ENCODE results near the gene NKD1. TPM values are rescaled to one million over a fixed set of nuclear protein-coding genes. Genes with fewer than 3 reads are reported as not detected.

The NKD1 gene
- total RNA-seq, 4 donors from 2014 or later: 37.1 to 87.8 (median 54.1) TPM

- peak; percentile 72 for DNase-seq (ENCODE audit: extremely low spot score)
- TF ChIP-seq CTCF (IDR thresholded peaks at IDR 0.05) (no peak), POLR2AphosphoS5 (IDR thresholded peaks at IDR 0.05) (no peak), EP300 (IDR thresholded peaks at IDR 0.05) (no peak), POLR2A (IDR thresholded peaks at IDR 0.05; ENCODE audit: low read depth) (no peak)
- intact Hi-C loops (cut with DNase I): no loop called here
- peaks cover 0 to 15% (median 7%) of the 10 kb centered on the region in 4 donors for H3K9me3 ChIP-seq
- H3K27ac ChIP-seq (replicated peaks in 1 of 4): no peak overlapping the region
- no peaks in the 10 kb centered on the region for H3K4me1 ChIP-seq
- no peaks in the 10 kb centered on the region for H3K36me3 ChIP-seq
- no peaks in the 10 kb centered on the region for H3K27me3 ChIP-seq
- WGBS: 64% methylated on average over 1 of the region's 1 CpG
- no peak overlapping the region for H3K4me3 ChIP-seq
Observed at GRCh38 chr16:50528820-50529219, 19.4 kb upstream of the NKD1 start.

DNA sequence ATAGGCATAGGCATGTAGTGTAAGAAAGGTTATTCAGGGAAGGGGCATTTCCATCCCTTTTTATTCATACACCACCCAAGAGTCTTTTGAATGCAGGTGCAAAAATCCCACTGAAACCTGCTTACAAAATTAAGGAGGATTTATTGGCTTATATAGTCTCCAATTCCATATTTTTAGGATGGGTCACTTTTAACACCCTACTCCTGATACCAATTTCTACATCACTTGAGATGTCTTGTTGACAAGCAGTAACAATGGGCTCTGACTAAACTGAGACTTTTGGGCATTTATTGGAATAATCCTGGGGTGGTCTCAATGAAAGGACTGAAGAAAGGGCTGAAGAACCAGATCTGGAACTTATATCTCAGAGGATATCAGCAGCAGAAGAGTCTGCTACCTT, 18.9 kb upstream of the NKD1 start:
- no peak for TF ChIP-seq EP300 (IDR thresholded peaks at IDR 0.05)
- TF ChIP-seq POLR2A (IDR thresholded peaks at IDR 0.05; ENCODE audit: low read depth): no peak
- TF ChIP-seq CTCF (IDR thresholded peaks at IDR 0.05): no peak
- no peak for TF ChIP-seq POLR2AphosphoS5 (IDR thresholded peaks at IDR 0.05)
- H3K4me3 ChIP-seq: no peak overlapping the region
- H3K27me3 ChIP-seq: no peaks in the 10 kb centered on the region
- no peak for DNase-seq (ENCODE audit: extremely low spot score)
- H3K36me3 ChIP-seq: no peaks in the 10 kb centered on the region
- H3K9me3 ChIP-seq: peaks cover 0 to 15% (median 7%) of the 10 kb centered on the region in 4 donors
- no peak overlapping the region for H3K27ac ChIP-seq (replicated peaks in 1 of 4)
- no peaks in the 10 kb centered on the region for H3K4me1 ChIP-seq
- intact Hi-C loops (cut with DNase I): no loop called here

DNA sequence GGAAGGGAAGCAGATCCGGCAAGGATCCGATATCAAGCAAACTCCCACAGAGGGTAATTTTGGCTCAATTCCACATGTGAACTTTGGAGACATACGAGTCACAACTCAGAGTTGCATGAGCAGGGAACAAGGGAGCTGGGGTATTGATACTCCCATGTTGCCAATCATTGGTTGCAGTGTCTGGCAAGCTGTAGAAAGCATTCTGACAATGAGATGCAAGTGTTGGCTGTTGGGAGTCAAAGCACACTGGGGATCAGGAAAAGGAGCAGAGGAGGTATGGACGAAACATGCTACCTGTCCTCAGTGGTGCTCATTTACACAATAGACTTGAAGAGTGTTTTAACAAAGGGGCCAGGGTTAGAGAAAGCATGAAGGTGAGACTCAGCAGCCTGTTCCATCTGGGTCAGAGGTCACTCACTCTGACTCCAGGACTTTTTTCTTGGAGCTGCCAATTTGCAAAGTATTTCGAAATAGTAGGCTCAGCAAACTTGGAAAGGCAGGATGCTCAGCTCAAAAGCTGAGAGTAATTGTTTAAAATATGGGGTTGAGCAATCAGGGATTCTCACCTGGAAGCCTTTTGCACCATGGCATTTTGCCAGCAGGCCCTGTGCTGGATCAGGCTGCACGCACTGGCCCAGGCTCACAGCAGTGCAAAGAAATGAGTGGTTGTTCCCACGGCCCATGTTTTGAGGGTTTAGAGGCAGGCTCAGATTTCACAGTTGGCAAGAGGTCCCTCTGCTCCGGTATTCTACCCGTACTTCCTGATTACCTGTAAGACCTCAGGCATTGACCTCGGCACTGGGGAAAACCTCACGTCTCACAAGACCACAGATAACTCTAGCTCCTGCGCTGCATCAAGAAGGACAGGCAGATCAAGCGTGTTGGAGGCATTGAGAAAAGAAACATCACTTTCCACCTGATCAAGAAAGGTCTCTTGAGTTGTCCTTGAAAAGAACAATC, 17.6 kb upstream of the NKD1 start:
- H3K36me3 ChIP-seq: no peaks in the 10 kb centered on the region
- TF ChIP-seq POLR2A (IDR thresholded peaks at IDR 0.05; ENCODE audit: low read depth) (no peak), EP300 (IDR thresholded peaks at IDR 0.05) (no peak), POLR2AphosphoS5 (IDR thresholded peaks at IDR 0.05) (no peak), CTCF (IDR thresholded peaks at IDR 0.05) (no peak)
- intact Hi-C loops (cut with DNase I): no loop called here
- no peaks in the 10 kb centered on the region for H3K4me1 ChIP-seq
- WGBS: 85% methylated on average over 13 of the region's 13 CpGs
- peak; percentile 86 for DNase-seq (ENCODE audit: extremely low spot score)
- no peak overlapping the region for H3K4me3 ChIP-seq
- H3K27ac ChIP-seq (replicated peaks in 1 of 4): no peak overlapping the region
- H3K9me3 ChIP-seq: peaks cover 0 to 15% (median 7%) of the 10 kb centered on the region in 4 donors
- H3K27me3 ChIP-seq: no peaks in the 10 kb centered on the region

GRCh38 chr16:50531359-50531758, 16.8 kb upstream of the NKD1 start:
- TF ChIP-seq POLR2A (IDR thresholded peaks at IDR 0.05; ENCODE audit: low read depth): no peak
- intact Hi-C loops (cut with DNase I): no loop called here
- DNase-seq (ENCODE audit: extremely low spot score): peak; percentile 42
- Histone ChIP-seq H3K4me3 (no peak overlapping the region), H3K4me1 (no peaks in the 10 kb centered on the region), H3K27ac (replicated peaks in 1 of 4) (no peak overlapping the region), H3K27me3 (no peaks in the 10 kb centered on the region), H3K9me3 (peaks cover 0 to 15% (median 7%) of the 10 kb centered on the region in 4 donors), H3K36me3 (no peaks in the 10 kb centered on the region)
- WGBS: 100% methylated on average over 2 of the region's 2 CpGs

- DNase-seq (ENCODE audit: extremely low spot score): peak; percentile 75
- Histone ChIP-seq H3K36me3 (no peaks in the 10 kb centered on the region), H3K27ac (replicated peaks in 1 of 4) (no peak overlapping the region), H3K27me3 (no peaks in the 10 kb centered on the region), H3K4me3 (no peak overlapping the region), H3K9me3 (peaks cover 0 to 15% (median 7%) of the 10 kb centered on the region in 4 donors), H3K4me1 (no peaks in the 10 kb centered on the region)
- 92% methylated on average over 3 of the region's 3 CpGs for WGBS
- no peak for TF ChIP-seq EP300 (IDR thresholded peaks at IDR 0.05)
- TF ChIP-seq POLR2AphosphoS5 (IDR thresholded peaks at IDR 0.05): no peak
- TF ChIP-seq CTCF (IDR thresholded peaks at IDR 0.05): no peak
- no peak for TF ChIP-seq POLR2A (IDR thresholded peaks at IDR 0.05; ENCODE audit: low read depth)
- intact Hi-C loops (cut with DNase I): no loop called here
Observed at GRCh38 chr16:50531901-50532300, 16.3 kb upstream of the NKD1 start.
